Measurements from ENCODE around the gene TNFAIP1.

TNFAIP1 gene

GRCh38 chr17:28330671-28331070, 4.9 kb upstream of the TNFAIP1 start:
- no peak for DNase-seq (ENCODE audit: extremely low spot score)
- CTCF ChIA-PET = interaction anchor here (0.6 kb wide), 1 partner anchor 55 kb away, joined by 3 read pairs; no protein-coding TSS in a partner anchor
- POLR2A ChIA-PET = interaction anchor here (0.9 to 3.6 kb wide), 2 partner anchors 9 to 12 kb away, joined by 4 to 25 read pairs; partner anchors contain the start of gene TMEM97
- no peak for TF ChIP-seq FOXA1 (IDR thresholded peaks at IDR 0.05)
- no peak for TF ChIP-seq SUZ12 (IDR thresholded peaks at IDR 0.05)
- TF ChIP-seq L3MBTL2 (conservative IDR thresholded peaks at IDR 0.05) = no peak
- TF ChIP-seq PKNOX1 (IDR thresholded peaks at IDR 0.05) = no peak

GRCh38 chr17:28331891-28332420, 3.6 kb upstream of the TNFAIP1 start:
- TF ChIP-seq SUZ12 (IDR thresholded peaks at IDR 0.05) (no peak), FOXA1 (IDR thresholded peaks at IDR 0.05) (no peak), BHLHE40 (IDR thresholded peaks at IDR 0.05; ENCODE audit: borderline replicate concordance) (no peak), NFRKB (IDR thresholded peaks at IDR 0.05) (no peak), CTBP1 (IDR thresholded peaks at IDR 0.05; ENCODE audit: borderline replicate concordance) (no peak), ARNT (IDR thresholded peaks at IDR 0.05) (no peak), SP1 (IDR thresholded peaks at IDR 0.05) (no peak), ZNF384 (IDR thresholded peaks at IDR 0.05) (no peak), TARDBP (IDR thresholded peaks at IDR 0.05) (no peak), PKNOX1 (IDR thresholded peaks at IDR 0.05) (no peak), LEF1 (IDR thresholded peaks at IDR 0.05; ENCODE audit: borderline replicate concordance) (no peak), L3MBTL2 (conservative IDR thresholded peaks at IDR 0.05) (no peak), ELF4 (IDR thresholded peaks at IDR 0.05) (no peak), FOXM1 (IDR thresholded peaks at IDR 0.05; ENCODE audit: borderline replicate concordance) (no peak), FOXK2 (IDR thresholded peaks at IDR 0.05) (no peak), HDGF (IDR thresholded peaks at IDR 0.05; ENCODE audit: borderline replicate concordance) (no peak)
- ChIA-PET CTCF (no interaction called here), POLR2A (interaction anchor here (3.6 kb wide), 1 partner anchor 13 kb away, joined by 25 read pairs; the partner anchor contains the start of gene TMEM97)
- no peak for DNase-seq (ENCODE audit: extremely low spot score)

GRCh38 chr17:28333083-28333746, 2.3 kb upstream of the TNFAIP1 start:
- ChIA-PET CTCF (interaction anchor here (0.7 kb wide), 1 partner anchor 61 kb away, joined by 3 read pairs; no protein-coding TSS in a partner anchor), POLR2A (interaction anchor here (0.5 to 3.1 kb wide), 3 partner anchors 9 to 1040 kb away, joined by 3 to 20 read pairs (median 4); partner anchors contain the start of gene POLDIP2)
- TF ChIP-seq FOXM1 (IDR thresholded peaks at IDR 0.05; ENCODE audit: borderline replicate concordance) (no peak), PKNOX1 (IDR thresholded peaks at IDR 0.05) (no peak), L3MBTL2 (conservative IDR thresholded peaks at IDR 0.05) (no peak)
- no peak for DNase-seq (ENCODE audit: extremely low spot score)

GRCh38 chr17:28334171-28334570, 1.4 kb upstream of the TNFAIP1 start:
- CTCF ChIA-PET = no interaction called here
- POLR2A ChIA-PET = interaction anchor here (2.1 to 3.1 kb wide), 4 partner anchors 10 to 86 kb away, joined by 7 to 46 read pairs (median 18); partner anchors contain the start of gene TMEM97
- TF ChIP-seq BHLHE40 (IDR thresholded peaks at IDR 0.05; ENCODE audit: borderline replicate concordance) (no peak), SUZ12 (IDR thresholded peaks at IDR 0.05) (no peak), ELF4 (IDR thresholded peaks at IDR 0.05) (no peak), ZNF384 (IDR thresholded peaks at IDR 0.05) (no peak), PKNOX1 (IDR thresholded peaks at IDR 0.05) (no peak)
- no peak for DNase-seq (ENCODE audit: extremely low spot score)

GRCh38 chr17:28334666-28335200, 828 bp upstream of the TNFAIP1 start:
- POLR2A ChIA-PET = interaction anchor here (0.8 to 3.1 kb wide), 18 partner anchors 10 to 617 kb away, joined by 3 to 59 read pairs (median 8); partner anchors contain the start of genes POLDIP2, SARM1, SEBOX and TMEM97
- no peak for TF ChIP-seq LEF1 (IDR thresholded peaks at IDR 0.05; ENCODE audit: borderline replicate concordance)
- no peak for TF ChIP-seq NFRKB (IDR thresholded peaks at IDR 0.05)
- TF ChIP-seq SP1 (IDR thresholded peaks at IDR 0.05) = no peak
- CTCF ChIA-PET = interaction anchor here (0.9 to 1.9 kb wide), 3 partner anchors 11 to 32 kb away, joined by 3 to 8 read pairs (median 3); no protein-coding TSS in a partner anchor
- DNase-seq (ENCODE audit: extremely low spot score) = no peak
